Tibial nerve (tissue), 4 donors: ENCODE measurements around the gene MRPL54. TPM values are rescaled to one million over a fixed set of nuclear protein-coding genes. Genes with fewer than 3 reads are reported as not detected.

Source experiments
- DNase-seq, 2 donors: peaks; one replicate each; pipeline ENCODE4 v3.0.0-alpha.2; 2019; ENCODE audit warnings: low spot score in 2 of 2
- H3K27ac ChIP-seq, 4 donors: fragments of 200-600 bp; sonication (generic) in 3 of 4; one replicate each; pipeline ENCODE4 v1.5.1; 2017 to 2019; ENCODE audit warnings: mild to moderate bottlenecking in 1 of 4
- H3K27me3 ChIP-seq, 2 donors: fragments of 200-600 bp; sonication (generic) in 1 of 2; one replicate each; pipeline versions ENCODE4 v1.5.1 to v1.6.0; 2017 to 2019
- H3K36me3 ChIP-seq, 3 donors: fragments of 200-600 bp; sonication (generic); one replicate each; pipeline ENCODE4 v1.5.1; 2018 to 2019
- H3K4me1 ChIP-seq, 4 donors: fragments of 200-600 bp; sonication (generic) in 3 of 4; one replicate each; pipeline ENCODE4 v1.5.1; 2017 to 2019
- H3K4me3 ChIP-seq, 4 donors: fragments of 200-600 bp; sonication (generic) in 3 of 4; one replicate each; pipeline ENCODE4 v1.5.1; 2017 to 2019; ENCODE audit warnings: mild to moderate bottlenecking in 1 of 4, moderate library complexity in 1 of 4
- H3K9me3 ChIP-seq, 4 donors: fragments of 200-600 bp; sonication (generic) in 3 of 4; one replicate each; pipeline ENCODE4 v1.5.1; 2017 to 2019
- CTCF ChIP-seq, 5 experiments: fragments of 200-600 bp in 3 of 5; fragments of 450-650 bp in 2 of 5; sonication (generic) in 3 of 5; IDR thresholded peaks; one replicate each; pipeline ENCODE4 v1.5.1; 2016 to 2019; ENCODE audit warnings: antibody characterized with exemption in 5 of 5, mild to moderate bottlenecking in 3 of 5, moderate library complexity in 2 of 5
- EP300 ChIP-seq, 2 donors: sonication (generic); formaldehyde crosslinking; IDR thresholded peaks; one replicate each; pipeline ENCODE4 v1.6.1; 2017; ENCODE audit warnings: antibody characterized with exemption in 2 of 2, mild to moderate bottlenecking in 1 of 2
- POLR2A ChIP-seq, 2 donors: fragments of 450-650 bp; IDR thresholded peaks; one replicate each; pipeline ENCODE4 v1.6.1; 2017; ENCODE audit warnings: antibody characterized with exemption in 2 of 2, mild to moderate bottlenecking in 2 of 2, moderate library complexity in 2 of 2
- WGBS, 2 donors: methylation state at CpG; one replicate each; pipeline ENCODE4 v1.1.5; 2018; 5-methylcytosine and 5-hydroxymethylcytosine counted together
- total RNA-seq, 4 donors: library from RNA; depleted of rRNA; stranded (reverse); fragments of >200 nt; gene quantifications; one replicate each; pipeline ENCODE4 v1.1.0, GENCODE V29; 2016

The MRPL54 gene
- total RNA-seq, 4 donors from 2014 or later, result 44.1 to 111 (median 59.2) TPM

GRCh38 chr19:3746371-3747056 lies 16.0 kb upstream of the MRPL54 start:
- TF ChIP-seq POLR2A (IDR thresholded peaks at IDR 0.05) (no peak), CTCF (IDR thresholded peaks at IDR 0.05) (no peak), EP300 (IDR thresholded peaks at IDR 0.05) (no peak)
- peaks cover 0 to 4% (median 0%) of the 10 kb centered on the region in 4 donors for H3K9me3 ChIP-seq

GRCh38 chr19:3748965-3749364 lies 13.5 kb upstream of the MRPL54 start:
- Histone ChIP-seq H3K4me1 (no peaks in the 10 kb centered on the region), H3K27ac (no peak overlapping the region), H3K4me3 (no peak overlapping the region), H3K9me3 (no peaks in the 10 kb centered on the region), H3K36me3 (peaks cover 2 to 46% (median 12%) of the 10 kb centered on the region in 3 donors), H3K27me3 (peaks cover 0 to 14% of the 10 kb centered on the region in 2 donors)
- 88 to 89% methylated on average over 7 to 8 of the region's 8 CpGs for WGBS, 2 donors
- no peak for TF ChIP-seq EP300 (IDR thresholded peaks at IDR 0.05)
- TF ChIP-seq CTCF (IDR thresholded peaks at IDR 0.05), result no peak
- no peak for TF ChIP-seq POLR2A (IDR thresholded peaks at IDR 0.05)
- no peak for DNase-seq

More at GRCh38 chr19:3746371-3747056, 16.0 kb upstream of the MRPL54 start:
- Histone ChIP-seq H3K4me1 (no peaks in the 10 kb centered on the region), H3K27me3 (peaks cover 0 to 14% of the 10 kb centered on the region in 2 donors), H3K4me3 (no peak overlapping the region), H3K36me3 (peaks cover 2 to 21% (median 12%) of the 10 kb centered on the region in 3 donors), H3K27ac (no peak overlapping the region)
- 68 to 80% methylated on average over 27 to 31 of the region's 31 CpGs for WGBS, 2 donors
- DNase-seq, result no peak

GRCh38 chr19:3750211-3750610 lies 12.3 kb upstream of the MRPL54 start:
- H3K27ac ChIP-seq, result no peak overlapping the region
- no peak overlapping the region for H3K4me3 ChIP-seq
- H3K27me3 ChIP-seq, result peaks cover 0 to 14% of the 10 kb centered on the region in 2 donors
- no peaks in the 10 kb centered on the region for H3K9me3 ChIP-seq
- WGBS, 2 donors, result 100% methylated on average over 2 of the region's 2 CpGs
- H3K4me1 ChIP-seq, result no peaks in the 10 kb centered on the region
- peaks cover 2 to 58% (median 12%) of the 10 kb centered on the region in 3 donors for H3K36me3 ChIP-seq
- no peak for DNase-seq
- TF ChIP-seq CTCF (IDR thresholded peaks at IDR 0.05) (no peak), EP300 (IDR thresholded peaks at IDR 0.05) (no peak), POLR2A (IDR thresholded peaks at IDR 0.05) (no peak)

GRCh38 chr19:3751236-3751635 lies 11.2 kb upstream of the MRPL54 start:
- Histone ChIP-seq H3K4me1 (no peaks in the 10 kb centered on the region), H3K36me3 (peaks cover 2 to 60% (median 12%) of the 10 kb centered on the region in 3 donors), H3K27ac (no peak overlapping the region), H3K9me3 (no peaks in the 10 kb centered on the region), H3K27me3 (peaks cover 0 to 8% of the 10 kb centered on the region in 2 donors), H3K4me3 (no peak overlapping the region)
- TF ChIP-seq EP300 (IDR thresholded peaks at IDR 0.05) (no peak), POLR2A (IDR thresholded peaks at IDR 0.05) (no peak), CTCF (IDR thresholded peaks at IDR 0.05) (no peak)
- DNase-seq, result no peak
- 89 to 93% methylated on average over 19 to 25 of the region's 30 CpGs for WGBS, 2 donors

- no peak for DNase-seq
- Histone ChIP-seq H3K4me1 (no peaks in the 10 kb centered on the region), H3K4me3 (no peak overlapping the region), H3K27me3 (no peaks in the 10 kb centered on the region), H3K9me3 (no peaks in the 10 kb centered on the region), H3K27ac (no peak overlapping the region), H3K36me3 (peaks cover 2 to 68% (median 12%) of the 10 kb centered on the region in 3 donors)
- 76 to 87% methylated on average over 15 to 16 of the region's 25 CpGs for WGBS, 2 donors
- no peak for TF ChIP-seq EP300 (IDR thresholded peaks at IDR 0.05)
- no peak for TF ChIP-seq CTCF (IDR thresholded peaks at IDR 0.05)
- TF ChIP-seq POLR2A (IDR thresholded peaks at IDR 0.05), result no peak
Observed at GRCh38 chr19:3752492-3752891, 10.0 kb upstream of the MRPL54 start.
